WTC11 (cell line): ENCODE data around the gene CRY2. TPM values are rescaled to one million over a fixed set of nuclear protein-coding genes. Genes with fewer than 3 reads are reported as not detected.

Source experiments
- ATAC-seq: fragments of 200-7000 bp; cut with Tn5 transposase; 2 replicates; pipeline ENCODE4 v1.10.0; 2021; ENCODE audit warnings: mild to moderate bottlenecking, moderate library complexity
- CTCF ChIA-PET: fragments of 300-600 bp; sonication (Branson Sonifier 250); formaldehyde crosslinking; loops from one replicate; lab custom pipeline; 2021; ENCODE audit warnings: antibody characterized with exemption; lab: Charles Lee
- POLR2A ChIA-PET: fragments of 350-600 bp; sonication (Branson Sonifier 250); formaldehyde crosslinking; loops from one replicate; lab custom pipeline; 2021; ENCODE audit warnings: antibody characterized with exemption; lab: Charles Lee
- DNase-seq: peaks from one replicate; pipeline ENCODE4 v3.0.0; 2021; ENCODE audit warnings: low spot score
- H3K27ac Mint-ChIP-seq: 2 replicates; pipeline ENCODE4 v1.8.0; 2021; ENCODE audit warnings: mixed read lengths
- H3K27me3 Mint-ChIP-seq: 2 replicates; pipeline ENCODE4 v1.8.0; 2021; ENCODE audit warnings: low read depth, mild to moderate bottlenecking, moderate library complexity, mixed read lengths
- H3K36me3 Mint-ChIP-seq: 2 replicates; pipeline ENCODE4 v1.8.0; 2021; ENCODE audit warnings: mixed read lengths
- H3K4me1 Mint-ChIP-seq: 2 replicates; pipeline ENCODE4 v1.8.0; 2022; ENCODE audit warnings: mixed read lengths
- H3K4me3 Mint-ChIP-seq: 2 replicates; pipeline ENCODE4 v1.8.0; 2021; ENCODE audit warnings: mild to moderate bottlenecking, moderate library complexity, mixed read lengths
- H3K9me3 Mint-ChIP-seq: 2 replicates; pipeline ENCODE4 v1.8.0; 2021; ENCODE audit warnings: mixed read lengths
- ATF1 ChIP-seq: sonication (generic); formaldehyde crosslinking; IDR thresholded peaks from 2 replicates; pipeline ENCODE4 v1.8.1; 2023; ENCODE audit warnings: mild to moderate bottlenecking, moderate library complexity, missing genetic modification reagents
- CREB1 ChIP-seq: sonication (generic); formaldehyde crosslinking; IDR thresholded peaks from 2 replicates; pipeline ENCODE4 v1.8.0; 2023; ENCODE audit warnings: mild to moderate bottlenecking, missing genetic modification reagents
- JAZF1 ChIP-seq: fragments of 250-450 bp; sonication (Bioruptor Pico); IDR thresholded peaks from 2 replicates; pipeline ENCODE4 v1.9.0; 2021; ENCODE audit warnings: moderate library complexity, mild to moderate bottlenecking, inconsistent platforms
- MYBL2 ChIP-seq: sonication (generic); formaldehyde crosslinking; IDR thresholded peaks from 2 replicates; pipeline ENCODE4 v1.8.1; 2023; ENCODE audit warnings: mild to moderate bottlenecking, moderate library complexity, missing genetic modification reagents
- NFATC4 ChIP-seq: fragments of 250-450 bp; sonication (Bioruptor Pico); IDR thresholded peaks from 2 replicates; pipeline ENCODE4 v1.9.0; 2021; ENCODE audit warnings: mild to moderate bottlenecking
- NR3C1 ChIP-seq: sonication (generic); formaldehyde crosslinking; conservative IDR thresholded peaks from 2 replicates; pipeline ENCODE4 v1.8.1; 2023; ENCODE audit warnings: low read depth, mild to moderate bottlenecking, missing genetic modification reagents
- PRRX2 ChIP-seq: fragments of 250-450 bp; sonication (Bioruptor Pico); IDR thresholded peaks from 2 replicates; pipeline ENCODE4 v1.8.0; 2021; ENCODE audit warnings: mild to moderate bottlenecking
- TEAD4 ChIP-seq: sonication (generic); formaldehyde crosslinking; IDR thresholded peaks from 2 replicates; pipeline ENCODE4 v1.8.0; 2022; ENCODE audit warnings: mild to moderate bottlenecking, missing genetic modification reagents
- ZBTB21 ChIP-seq: sonication (generic); formaldehyde crosslinking; IDR thresholded peaks from 2 replicates; pipeline ENCODE4 v1.8.1; 2023; ENCODE audit warnings: mild to moderate bottlenecking, missing genetic modification reagents, borderline replicate concordance
- ZNF138 ChIP-seq: sonication (generic); formaldehyde crosslinking; conservative IDR thresholded peaks from 2 replicates; pipeline ENCODE4 v1.8.1; 2022; ENCODE audit warnings: mild to moderate bottlenecking, moderate library complexity, missing genetic modification reagents
- ZNF416 ChIP-seq: fragments of 250-450 bp; sonication (Bioruptor Pico); IDR thresholded peaks from 2 replicates; pipeline ENCODE4 v1.9.0; 2021; ENCODE audit warnings: mild to moderate bottlenecking, inconsistent platforms
- total RNA-seq: library from RNA; stranded (reverse); gene quantifications from 3 replicates; pipeline ENCODE4 v1.2.3, GENCODE V29; 2021
- TF ChIP-seq, protein P1 (sequence below): sonication (generic); formaldehyde crosslinking; IDR thresholded peaks from 2 replicates; pipeline ENCODE4 v1.8.0; 2023; ENCODE audit warnings: mild to moderate bottlenecking, missing genetic modification reagents
- TF ChIP-seq, protein P2 (sequence below): fragments of 250-450 bp; sonication (Bioruptor Pico); IDR thresholded peaks from 2 replicates; pipeline ENCODE4 v1.8.0; 2021; ENCODE audit warnings: mild to moderate bottlenecking
- TF ChIP-seq, protein P3 (sequence below): sonication (generic); formaldehyde crosslinking; IDR thresholded peaks from 2 replicates; pipeline ENCODE4 v1.8.1; 2023; ENCODE audit warnings: mild to moderate bottlenecking, missing genetic modification reagents
- TF ChIP-seq, protein P4 (sequence below): sonication (generic); formaldehyde crosslinking; IDR thresholded peaks from 2 replicates; pipeline ENCODE4 v1.8.0; 2022; ENCODE audit warnings: mild to moderate bottlenecking, missing genetic modification reagents
- TF ChIP-seq, protein P5 (sequence below): sonication (generic); formaldehyde crosslinking; IDR thresholded peaks from 2 replicates; pipeline ENCODE4 v1.8.1; 2022; ENCODE audit warnings: missing genetic modification reagents, borderline replicate concordance
- TF ChIP-seq, protein P6 (sequence below): sonication (generic); formaldehyde crosslinking; IDR thresholded peaks from 2 replicates; pipeline ENCODE4 v1.8.1; 2022; ENCODE audit warnings: mild to moderate bottlenecking, missing genetic modification reagents, moderate library complexity, borderline replicate concordance
- TF ChIP-seq, protein P7 (sequence below): fragments of 250-450 bp; sonication (Bioruptor Pico); IDR thresholded peaks from 2 replicates; pipeline ENCODE4 v1.9.0; 2021; ENCODE audit warnings: mild to moderate bottlenecking
- TF ChIP-seq, protein P8 (sequence below): fragments of 250-450 bp; sonication (Bioruptor Pico); IDR thresholded peaks from 2 replicates; pipeline ENCODE4 v1.9.0; 2021; ENCODE audit warnings: moderate library complexity, mild to moderate bottlenecking, inconsistent platforms, borderline replicate concordance
- TF ChIP-seq, protein P9 (sequence below): sonication (generic); formaldehyde crosslinking; IDR thresholded peaks from 2 replicates; pipeline ENCODE4 v1.8.0; 2023; ENCODE audit warnings: missing genetic modification reagents, mild to moderate bottlenecking, borderline replicate concordance

CRY2 gene
- total RNA-seq, 1 experiment from 2014 or later = 18.3 TPM

DNA sequence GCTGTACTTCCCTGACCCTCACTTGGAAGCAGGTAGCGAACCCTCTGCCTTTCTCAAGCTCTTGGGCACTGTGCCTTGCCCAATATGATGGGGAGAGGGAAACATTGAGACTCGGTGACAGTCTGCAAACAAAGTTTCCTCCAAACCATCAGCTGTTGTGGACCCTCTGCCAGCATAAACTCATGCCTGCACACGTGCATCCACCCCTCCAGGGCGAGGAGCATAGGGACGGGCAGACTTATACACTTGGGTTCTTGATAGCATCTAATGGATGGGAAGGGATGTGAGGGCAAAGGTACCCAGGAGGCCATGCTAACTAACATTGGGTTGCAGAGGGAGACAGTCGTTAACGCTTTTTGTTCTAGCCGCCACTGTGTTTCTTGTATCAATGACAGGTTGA is 29.9 kb downstream of the CRY2 start:
- Mint-ChIP-seq H3K9me3 (no peaks in the 10 kb centered on the region), H3K27me3 (no peaks in the 10 kb centered on the region), H3K4me3 (no peak overlapping the region), H3K36me3 (peaks cover 3% of the 10 kb centered on the region; the same call in 1 of the 2 replicates), H3K27ac (no peak overlapping the region), H3K4me1 (peaks cover 27% of the 10 kb centered on the region)
- ChIA-PET CTCF (interaction anchor here (0.9 to 1.5 kb wide), 3 partner anchors 15 to 241 kb away, joined by 3 to 6 read pairs (median 4); no protein-coding TSS in a partner anchor), POLR2A (no interaction called here)
- DNase-seq = no peak
- ATAC-seq = no peak
- TF ChIP-seq, protein P1, sequence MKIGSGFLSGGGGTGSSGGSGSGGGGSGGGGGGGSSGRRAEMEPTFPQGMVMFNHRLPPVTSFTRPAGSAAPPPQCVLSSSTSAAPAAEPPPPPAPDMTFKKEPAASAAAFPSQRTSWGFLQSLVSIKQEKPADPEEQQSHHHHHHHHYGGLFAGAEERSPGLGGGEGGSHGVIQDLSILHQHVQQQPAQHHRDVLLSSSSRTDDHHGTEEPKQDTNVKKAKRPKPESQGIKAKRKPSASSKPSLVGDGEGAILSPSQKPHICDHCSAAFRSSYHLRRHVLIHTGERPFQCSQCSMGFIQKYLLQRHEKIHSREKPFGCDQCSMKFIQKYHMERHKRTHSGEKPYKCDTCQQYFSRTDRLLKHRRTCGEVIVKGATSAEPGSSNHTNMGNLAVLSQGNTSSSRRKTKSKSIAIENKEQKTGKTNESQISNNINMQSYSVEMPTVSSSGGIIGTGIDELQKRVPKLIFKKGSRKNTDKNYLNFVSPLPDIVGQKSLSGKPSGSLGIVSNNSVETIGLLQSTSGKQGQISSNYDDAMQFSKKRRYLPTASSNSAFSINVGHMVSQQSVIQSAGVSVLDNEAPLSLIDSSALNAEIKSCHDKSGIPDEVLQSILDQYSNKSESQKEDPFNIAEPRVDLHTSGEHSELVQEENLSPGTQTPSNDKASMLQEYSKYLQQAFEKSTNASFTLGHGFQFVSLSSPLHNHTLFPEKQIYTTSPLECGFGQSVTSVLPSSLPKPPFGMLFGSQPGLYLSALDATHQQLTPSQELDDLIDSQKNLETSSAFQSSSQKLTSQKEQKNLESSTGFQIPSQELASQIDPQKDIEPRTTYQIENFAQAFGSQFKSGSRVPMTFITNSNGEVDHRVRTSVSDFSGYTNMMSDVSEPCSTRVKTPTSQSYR = no peak
- TF ChIP-seq MYBL2 (CRISPR knock-in tag) = no peak
- TF ChIP-seq ZNF138 = no peak
- TF ChIP-seq, protein P2, sequence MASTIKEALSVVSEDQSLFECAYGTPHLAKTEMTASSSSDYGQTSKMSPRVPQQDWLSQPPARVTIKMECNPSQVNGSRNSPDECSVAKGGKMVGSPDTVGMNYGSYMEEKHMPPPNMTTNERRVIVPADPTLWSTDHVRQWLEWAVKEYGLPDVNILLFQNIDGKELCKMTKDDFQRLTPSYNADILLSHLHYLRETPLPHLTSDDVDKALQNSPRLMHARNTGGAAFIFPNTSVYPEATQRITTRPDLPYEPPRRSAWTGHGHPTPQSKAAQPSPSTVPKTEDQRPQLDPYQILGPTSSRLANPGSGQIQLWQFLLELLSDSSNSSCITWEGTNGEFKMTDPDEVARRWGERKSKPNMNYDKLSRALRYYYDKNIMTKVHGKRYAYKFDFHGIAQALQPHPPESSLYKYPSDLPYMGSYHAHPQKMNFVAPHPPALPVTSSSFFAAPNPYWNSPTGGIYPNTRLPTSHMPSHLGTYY (CRISPR knock-in tag) = no peak
- TF ChIP-seq, protein P3, sequence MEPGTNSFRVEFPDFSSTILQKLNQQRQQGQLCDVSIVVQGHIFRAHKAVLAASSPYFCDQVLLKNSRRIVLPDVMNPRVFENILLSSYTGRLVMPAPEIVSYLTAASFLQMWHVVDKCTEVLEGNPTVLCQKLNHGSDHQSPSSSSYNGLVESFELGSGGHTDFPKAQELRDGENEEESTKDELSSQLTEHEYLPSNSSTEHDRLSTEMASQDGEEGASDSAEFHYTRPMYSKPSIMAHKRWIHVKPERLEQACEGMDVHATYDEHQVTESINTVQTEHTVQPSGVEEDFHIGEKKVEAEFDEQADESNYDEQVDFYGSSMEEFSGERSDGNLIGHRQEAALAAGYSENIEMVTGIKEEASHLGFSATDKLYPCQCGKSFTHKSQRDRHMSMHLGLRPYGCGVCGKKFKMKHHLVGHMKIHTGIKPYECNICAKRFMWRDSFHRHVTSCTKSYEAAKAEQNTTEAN (CRISPR knock-in tag) = no peak
- TF ChIP-seq ZBTB21 (CRISPR knock-in tag) = no peak
- TF ChIP-seq ZNF416 (CRISPR knock-in tag) = no peak
- TF ChIP-seq, protein P4, sequence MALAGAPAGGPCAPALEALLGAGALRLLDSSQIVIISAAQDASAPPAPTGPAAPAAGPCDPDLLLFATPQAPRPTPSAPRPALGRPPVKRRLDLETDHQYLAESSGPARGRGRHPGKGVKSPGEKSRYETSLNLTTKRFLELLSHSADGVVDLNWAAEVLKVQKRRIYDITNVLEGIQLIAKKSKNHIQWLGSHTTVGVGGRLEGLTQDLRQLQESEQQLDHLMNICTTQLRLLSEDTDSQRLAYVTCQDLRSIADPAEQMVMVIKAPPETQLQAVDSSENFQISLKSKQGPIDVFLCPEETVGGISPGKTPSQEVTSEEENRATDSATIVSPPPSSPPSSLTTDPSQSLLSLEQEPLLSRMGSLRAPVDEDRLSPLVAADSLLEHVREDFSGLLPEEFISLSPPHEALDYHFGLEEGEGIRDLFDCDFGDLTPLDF (CRISPR knock-in tag) = no peak
- TF ChIP-seq PRRX2 (CRISPR knock-in tag) = no peak
- TF ChIP-seq TEAD4 = no peak
- no peak for TF ChIP-seq NFATC4 (CRISPR knock-in tag)
- TF ChIP-seq, protein P5, sequence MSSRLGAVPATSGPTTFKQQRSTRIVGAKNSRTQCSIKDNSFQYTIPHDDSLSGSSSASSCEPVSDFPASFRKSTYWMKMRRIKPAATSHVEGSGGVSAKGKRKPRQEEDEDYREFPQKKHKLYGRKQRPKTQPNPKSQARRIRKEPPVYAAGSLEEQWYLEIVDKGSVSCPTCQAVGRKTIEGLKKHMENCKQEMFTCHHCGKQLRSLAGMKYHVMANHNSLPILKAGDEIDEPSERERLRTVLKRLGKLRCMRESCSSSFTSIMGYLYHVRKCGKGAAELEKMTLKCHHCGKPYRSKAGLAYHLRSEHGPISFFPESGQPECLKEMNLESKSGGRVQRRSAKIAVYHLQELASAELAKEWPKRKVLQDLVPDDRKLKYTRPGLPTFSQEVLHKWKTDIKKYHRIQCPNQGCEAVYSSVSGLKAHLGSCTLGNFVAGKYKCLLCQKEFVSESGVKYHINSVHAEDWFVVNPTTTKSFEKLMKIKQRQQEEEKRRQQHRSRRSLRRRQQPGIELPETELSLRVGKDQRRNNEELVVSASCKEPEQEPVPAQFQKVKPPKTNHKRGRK (CRISPR knock-in tag) = no peak
- TF ChIP-seq, protein P6, sequence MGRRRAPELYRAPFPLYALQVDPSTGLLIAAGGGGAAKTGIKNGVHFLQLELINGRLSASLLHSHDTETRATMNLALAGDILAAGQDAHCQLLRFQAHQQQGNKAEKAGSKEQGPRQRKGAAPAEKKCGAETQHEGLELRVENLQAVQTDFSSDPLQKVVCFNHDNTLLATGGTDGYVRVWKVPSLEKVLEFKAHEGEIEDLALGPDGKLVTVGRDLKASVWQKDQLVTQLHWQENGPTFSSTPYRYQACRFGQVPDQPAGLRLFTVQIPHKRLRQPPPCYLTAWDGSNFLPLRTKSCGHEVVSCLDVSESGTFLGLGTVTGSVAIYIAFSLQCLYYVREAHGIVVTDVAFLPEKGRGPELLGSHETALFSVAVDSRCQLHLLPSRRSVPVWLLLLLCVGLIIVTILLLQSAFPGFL (CRISPR knock-in tag) = no peak

DNA sequence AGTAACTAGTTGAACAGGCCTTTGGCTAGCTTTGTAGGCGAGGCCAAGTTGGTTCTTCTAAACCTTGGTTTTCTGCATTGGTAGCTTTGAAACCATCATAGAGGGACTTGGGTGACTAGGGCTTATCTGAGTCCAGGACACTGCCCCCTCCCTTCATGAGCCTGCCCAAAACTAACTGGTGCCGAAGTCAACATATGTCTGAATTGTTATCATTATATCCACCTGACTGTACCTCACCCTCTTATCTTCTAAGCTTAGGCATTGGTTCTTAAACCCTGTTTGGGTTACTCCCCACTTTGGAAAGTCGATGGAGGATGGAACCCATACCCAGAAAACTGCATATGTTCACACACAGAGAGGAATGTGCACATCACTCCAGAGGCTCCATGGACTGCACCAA is 30.6 kb downstream of the CRY2 start:
- Mint-ChIP-seq H3K4me3 (no peak overlapping the region), H3K27me3 (no peaks in the 10 kb centered on the region), H3K27ac (no peak overlapping the region), H3K4me1 (peaks cover 27% of the 10 kb centered on the region), H3K9me3 (no peaks in the 10 kb centered on the region), H3K36me3 (peaks cover 3% of the 10 kb centered on the region; the same call in 1 of the 2 replicates)
- CTCF ChIA-PET = interaction anchor here (0.9 kb wide), 1 partner anchor 87 kb away, joined by 3 read pairs; no protein-coding TSS in a partner anchor
- DNase-seq = no peak
- no peak for ATAC-seq
- POLR2A ChIA-PET = no interaction called here
- TF ChIP-seq, protein P7, sequence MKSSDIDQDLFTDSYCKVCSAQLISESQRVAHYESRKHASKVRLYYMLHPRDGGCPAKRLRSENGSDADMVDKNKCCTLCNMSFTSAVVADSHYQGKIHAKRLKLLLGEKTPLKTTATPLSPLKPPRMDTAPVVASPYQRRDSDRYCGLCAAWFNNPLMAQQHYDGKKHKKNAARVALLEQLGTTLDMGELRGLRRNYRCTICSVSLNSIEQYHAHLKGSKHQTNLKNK (CRISPR knock-in tag) = no peak
- TF ChIP-seq ATF1 (CRISPR knock-in tag) = no peak
- TF ChIP-seq JAZF1 (CRISPR knock-in tag) = no peak
- TF ChIP-seq, protein P8, sequence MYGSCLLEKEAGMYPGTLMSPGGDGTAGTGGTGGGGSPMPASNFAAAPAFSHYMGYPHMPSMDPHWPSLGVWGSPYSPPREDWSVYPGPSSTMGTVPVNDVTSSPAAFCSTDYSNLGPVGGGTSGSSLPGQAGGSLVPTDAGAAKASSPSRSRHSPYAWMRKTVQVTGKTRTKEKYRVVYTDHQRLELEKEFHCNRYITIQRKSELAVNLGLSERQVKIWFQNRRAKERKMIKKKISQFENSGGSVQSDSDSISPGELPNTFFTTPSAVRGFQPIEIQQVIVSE = no peak
- no peak for TF ChIP-seq CREB1 (CRISPR knock-in tag)
- no peak for TF ChIP-seq NR3C1
- TF ChIP-seq, protein P9, sequence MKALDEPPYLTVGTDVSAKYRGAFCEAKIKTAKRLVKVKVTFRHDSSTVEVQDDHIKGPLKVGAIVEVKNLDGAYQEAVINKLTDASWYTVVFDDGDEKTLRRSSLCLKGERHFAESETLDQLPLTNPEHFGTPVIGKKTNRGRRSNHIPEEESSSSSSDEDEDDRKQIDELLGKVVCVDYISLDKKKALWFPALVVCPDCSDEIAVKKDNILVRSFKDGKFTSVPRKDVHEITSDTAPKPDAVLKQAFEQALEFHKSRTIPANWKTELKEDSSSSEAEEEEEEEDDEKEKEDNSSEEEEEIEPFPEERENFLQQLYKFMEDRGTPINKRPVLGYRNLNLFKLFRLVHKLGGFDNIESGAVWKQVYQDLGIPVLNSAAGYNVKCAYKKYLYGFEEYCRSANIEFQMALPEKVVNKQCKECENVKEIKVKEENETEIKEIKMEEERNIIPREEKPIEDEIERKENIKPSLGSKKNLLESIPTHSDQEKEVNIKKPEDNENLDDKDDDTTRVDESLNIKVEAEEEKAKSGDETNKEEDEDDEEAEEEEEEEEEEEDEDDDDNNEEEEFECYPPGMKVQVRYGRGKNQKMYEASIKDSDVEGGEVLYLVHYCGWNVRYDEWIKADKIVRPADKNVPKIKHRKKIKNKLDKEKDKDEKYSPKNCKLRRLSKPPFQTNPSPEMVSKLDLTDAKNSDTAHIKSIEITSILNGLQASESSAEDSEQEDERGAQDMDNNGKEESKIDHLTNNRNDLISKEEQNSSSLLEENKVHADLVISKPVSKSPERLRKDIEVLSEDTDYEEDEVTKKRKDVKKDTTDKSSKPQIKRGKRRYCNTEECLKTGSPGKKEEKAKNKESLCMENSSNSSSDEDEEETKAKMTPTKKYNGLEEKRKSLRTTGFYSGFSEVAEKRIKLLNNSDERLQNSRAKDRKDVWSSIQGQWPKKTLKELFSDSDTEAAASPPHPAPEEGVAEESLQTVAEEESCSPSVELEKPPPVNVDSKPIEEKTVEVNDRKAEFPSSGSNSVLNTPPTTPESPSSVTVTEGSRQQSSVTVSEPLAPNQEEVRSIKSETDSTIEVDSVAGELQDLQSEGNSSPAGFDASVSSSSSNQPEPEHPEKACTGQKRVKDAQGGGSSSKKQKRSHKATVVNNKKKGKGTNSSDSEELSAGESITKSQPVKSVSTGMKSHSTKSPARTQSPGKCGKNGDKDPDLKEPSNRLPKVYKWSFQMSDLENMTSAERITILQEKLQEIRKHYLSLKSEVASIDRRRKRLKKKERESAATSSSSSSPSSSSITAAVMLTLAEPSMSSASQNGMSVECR = no peak
